ENCODE data around the gene VPS13C. TPM values are rescaled to one million over a fixed set of nuclear protein-coding genes. Genes with fewer than 3 reads are reported as not detected.
"Not testable (repeated sequence)": the region's sequence is repeated elsewhere in the genome, so short reads cannot be mapped to it uniquely, and the experiment has no call there.

The VPS13C gene
- total RNA-seq, 1 donor from 2014 or later: 60.2 TPM

DNA sequence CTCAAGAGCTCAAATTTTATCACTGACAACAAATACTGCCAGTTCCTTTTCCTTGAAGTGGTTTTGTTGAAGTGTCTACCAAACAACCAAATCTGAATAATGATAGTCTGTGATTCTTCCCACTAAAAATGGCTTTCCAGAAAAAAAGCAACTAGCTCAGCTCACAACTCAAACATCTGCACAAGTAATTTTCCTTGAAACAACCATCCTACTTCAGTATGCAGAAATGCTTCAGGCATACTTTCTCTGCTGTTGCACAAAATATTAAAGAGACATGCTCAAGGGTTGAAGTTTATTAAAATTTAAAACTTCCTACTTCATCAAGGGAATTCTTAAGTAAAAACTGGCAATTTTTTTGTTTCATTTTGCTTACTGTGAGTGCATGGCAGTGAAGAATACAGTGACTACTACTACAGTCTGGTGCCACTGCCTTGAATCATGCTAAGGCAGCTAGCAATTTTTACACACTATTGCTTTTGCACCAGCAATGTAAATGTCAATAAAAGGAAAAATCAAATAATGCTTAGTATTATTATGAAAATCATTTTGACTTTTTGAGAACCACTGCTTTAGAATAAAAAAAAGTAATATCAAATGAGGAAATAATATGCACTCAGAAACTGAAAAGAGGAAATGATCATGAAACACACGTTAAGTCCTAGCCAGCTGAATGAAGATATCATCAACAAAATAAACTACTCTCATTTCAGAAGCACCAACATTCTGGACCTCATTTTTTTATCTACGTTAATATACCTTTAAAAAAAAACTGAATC is 33.6 kb downstream of the VPS13C start:
- H3K27ac Mint-ChIP-seq (ENCODE audit: unreplicated experiment): no peak overlapping the region
- no peak for DNase-seq (ENCODE audit: extremely low spot score, unreplicated experiment)
- H3K27me3 Mint-ChIP-seq (ENCODE audit: unreplicated experiment): no peaks in the 10 kb centered on the region
- peaks cover 5% of the 10 kb centered on the region for H3K4me1 Mint-ChIP-seq (ENCODE audit: unreplicated experiment)
- H3K36me3 Mint-ChIP-seq (ENCODE audit: unreplicated experiment): peaks cover 42% of the 10 kb centered on the region
- TF ChIP-seq, protein P1, sequence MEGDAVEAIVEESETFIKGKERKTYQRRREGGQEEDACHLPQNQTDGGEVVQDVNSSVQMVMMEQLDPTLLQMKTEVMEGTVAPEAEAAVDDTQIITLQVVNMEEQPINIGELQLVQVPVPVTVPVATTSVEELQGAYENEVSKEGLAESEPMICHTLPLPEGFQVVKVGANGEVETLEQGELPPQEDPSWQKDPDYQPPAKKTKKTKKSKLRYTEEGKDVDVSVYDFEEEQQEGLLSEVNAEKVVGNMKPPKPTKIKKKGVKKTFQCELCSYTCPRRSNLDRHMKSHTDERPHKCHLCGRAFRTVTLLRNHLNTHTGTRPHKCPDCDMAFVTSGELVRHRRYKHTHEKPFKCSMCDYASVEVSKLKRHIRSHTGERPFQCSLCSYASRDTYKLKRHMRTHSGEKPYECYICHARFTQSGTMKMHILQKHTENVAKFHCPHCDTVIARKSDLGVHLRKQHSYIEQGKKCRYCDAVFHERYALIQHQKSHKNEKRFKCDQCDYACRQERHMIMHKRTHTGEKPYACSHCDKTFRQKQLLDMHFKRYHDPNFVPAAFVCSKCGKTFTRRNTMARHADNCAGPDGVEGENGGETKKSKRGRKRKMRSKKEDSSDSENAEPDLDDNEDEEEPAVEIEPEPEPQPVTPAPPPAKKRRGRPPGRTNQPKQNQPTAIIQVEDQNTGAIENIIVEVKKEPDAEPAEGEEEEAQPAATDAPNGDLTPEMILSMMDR (IDR thresholded peaks at IDR 0.05): no peak
- no peak overlapping the region for H3K4me3 Mint-ChIP-seq (ENCODE audit: unreplicated experiment)
- H3K9me3 Mint-ChIP-seq (ENCODE audit: unreplicated experiment): peaks cover 4% of the 10 kb centered on the region

DNA sequence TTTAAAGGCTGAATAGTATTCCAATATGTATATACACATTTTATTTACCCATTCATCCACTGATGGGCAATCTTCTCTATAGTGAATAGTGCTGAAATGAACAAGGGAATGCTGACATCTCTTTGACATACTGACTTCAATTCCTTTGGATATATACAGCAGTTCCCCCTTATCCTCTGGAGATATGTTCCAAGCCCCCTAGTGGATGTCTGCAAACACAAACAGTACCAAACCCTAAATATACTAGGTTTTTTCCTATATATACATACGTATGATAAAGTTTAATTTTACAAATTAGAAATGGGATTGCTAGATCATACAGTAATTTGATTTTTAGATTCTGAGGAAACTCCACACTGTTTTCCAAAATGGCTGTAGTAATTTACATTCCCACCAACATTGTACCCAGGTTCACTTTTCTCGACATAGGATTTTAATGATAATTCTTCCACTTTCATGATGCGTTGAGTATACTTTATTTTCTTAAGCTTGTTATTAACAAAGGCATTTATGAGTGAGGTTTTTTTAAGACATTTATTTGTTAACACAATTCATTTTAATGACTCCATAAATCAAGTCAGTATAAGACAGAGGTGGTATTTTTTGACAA is 38.2 kb downstream of the VPS13C start:
- TF ChIP-seq, protein P1 (IDR thresholded peaks at IDR 0.05): peak; percentile 38
- Mint-ChIP-seq H3K36me3 (ENCODE audit: unreplicated experiment) (peaks cover 53% of the 10 kb centered on the region), H3K4me1 (ENCODE audit: unreplicated experiment) (peaks cover 5% of the 10 kb centered on the region), H3K27ac (ENCODE audit: unreplicated experiment) (no peak overlapping the region), H3K4me3 (ENCODE audit: unreplicated experiment) (no peak overlapping the region), H3K27me3 (ENCODE audit: unreplicated experiment) (no peaks in the 10 kb centered on the region), H3K9me3 (ENCODE audit: unreplicated experiment) (peaks cover 11% of the 10 kb centered on the region)
- no peak for DNase-seq (ENCODE audit: extremely low spot score, unreplicated experiment)

DNA sequence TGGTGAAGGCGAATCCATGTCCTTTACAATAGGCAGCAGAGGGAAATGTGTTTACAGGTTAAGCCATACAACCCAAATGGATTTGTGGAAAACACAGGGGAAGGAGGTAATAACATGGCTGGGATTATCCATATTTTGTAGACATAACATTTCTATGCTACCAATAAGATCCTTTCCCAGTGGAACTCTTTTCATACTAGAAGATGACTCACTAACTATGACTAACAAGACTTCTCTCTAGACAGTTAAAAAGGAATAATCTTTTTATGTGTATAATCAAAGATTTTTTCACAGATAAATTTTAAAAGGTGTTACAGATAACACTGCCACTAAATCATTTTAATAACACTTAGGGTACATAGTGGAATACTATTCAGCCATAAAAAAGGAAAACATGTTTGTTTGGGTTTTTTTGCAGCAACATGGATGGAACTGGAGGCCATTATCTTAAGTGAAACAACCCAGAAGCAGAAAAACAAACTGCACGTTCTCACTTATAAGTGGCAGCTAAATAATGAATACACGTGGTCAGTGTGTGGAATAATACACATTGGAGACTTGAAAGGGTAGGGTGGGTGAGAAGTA is 39.6 kb downstream of the VPS13C start:
- no peak for DNase-seq (ENCODE audit: extremely low spot score, unreplicated experiment)
- Mint-ChIP-seq H3K27me3 (ENCODE audit: unreplicated experiment) (no peaks in the 10 kb centered on the region), H3K9me3 (ENCODE audit: unreplicated experiment) (peaks cover 10% of the 10 kb centered on the region), H3K4me1 (ENCODE audit: unreplicated experiment) (no peaks in the 10 kb centered on the region), H3K36me3 (ENCODE audit: unreplicated experiment) (peaks cover 46% of the 10 kb centered on the region), H3K27ac (ENCODE audit: unreplicated experiment) (no peak overlapping the region), H3K4me3 (ENCODE audit: unreplicated experiment) (no peak overlapping the region)
- TF ChIP-seq, protein P1 (IDR thresholded peaks at IDR 0.05): no peak

DNA sequence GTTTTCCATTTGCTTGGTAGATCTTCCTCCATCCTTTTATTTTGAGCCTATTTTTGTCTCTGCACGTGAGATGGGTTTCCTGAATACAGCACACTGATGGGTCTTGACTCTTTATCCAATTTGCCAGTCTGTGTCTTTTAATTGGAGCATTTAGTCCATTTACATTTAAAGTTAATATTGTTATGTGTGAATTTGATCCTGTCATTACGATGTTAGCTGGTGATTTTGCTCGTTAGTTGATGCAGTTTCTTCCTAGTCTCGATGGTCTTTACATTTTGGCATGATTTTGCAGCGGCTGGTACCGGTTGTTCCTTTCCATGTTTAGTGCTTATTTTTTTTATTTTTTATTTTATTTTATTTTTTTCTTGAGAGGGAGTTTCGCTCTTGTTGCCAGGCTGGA is 54.9 kb downstream of the VPS13C start:
- H3K36me3 Mint-ChIP-seq (ENCODE audit: unreplicated experiment): peaks cover 26% of the 10 kb centered on the region
- H3K4me1 Mint-ChIP-seq (ENCODE audit: unreplicated experiment); H3K27ac Mint-ChIP-seq (ENCODE audit: unreplicated experiment); H3K9me3 Mint-ChIP-seq (ENCODE audit: unreplicated experiment); H3K27me3 Mint-ChIP-seq (ENCODE audit: unreplicated experiment); DNase-seq (ENCODE audit: extremely low spot score, unreplicated experiment); H3K4me3 Mint-ChIP-seq (ENCODE audit: unreplicated experiment): not testable (repeated sequence)

DNA sequence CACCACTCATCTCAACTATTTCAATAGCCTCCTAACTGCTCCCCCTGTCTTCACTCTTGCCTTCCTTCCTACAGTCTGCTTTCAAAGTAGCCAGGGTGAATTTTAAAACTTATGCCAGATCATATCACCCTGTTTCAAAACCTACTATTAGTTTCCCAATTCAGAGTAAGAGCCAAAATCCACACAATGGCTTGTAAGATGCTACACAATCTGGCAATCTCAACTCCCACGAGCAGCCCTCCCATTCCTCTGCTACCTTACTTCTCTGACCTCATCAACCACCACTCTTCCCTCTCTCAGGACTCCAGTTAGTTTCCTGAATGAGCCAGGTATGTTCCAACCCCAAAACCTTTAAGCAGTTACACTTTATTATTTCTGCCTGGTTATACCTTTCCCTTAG is 62.5 kb downstream of the VPS13C start:
- Mint-ChIP-seq H3K4me1 (ENCODE audit: unreplicated experiment) (no peaks in the 10 kb centered on the region), H3K36me3 (ENCODE audit: unreplicated experiment) (peaks cover 33% of the 10 kb centered on the region), H3K9me3 (ENCODE audit: unreplicated experiment) (peaks cover 8% of the 10 kb centered on the region), H3K27me3 (ENCODE audit: unreplicated experiment) (no peaks in the 10 kb centered on the region), H3K4me3 (ENCODE audit: unreplicated experiment) (no peak overlapping the region), H3K27ac (ENCODE audit: unreplicated experiment) (no peak overlapping the region)
- no peak for DNase-seq (ENCODE audit: extremely low spot score, unreplicated experiment)
- TF ChIP-seq, protein P1 (IDR thresholded peaks at IDR 0.05): no peak

Data from osteocyte (in vitro differentiated cells).